ENCODE results near the gene MAK.

DNA sequence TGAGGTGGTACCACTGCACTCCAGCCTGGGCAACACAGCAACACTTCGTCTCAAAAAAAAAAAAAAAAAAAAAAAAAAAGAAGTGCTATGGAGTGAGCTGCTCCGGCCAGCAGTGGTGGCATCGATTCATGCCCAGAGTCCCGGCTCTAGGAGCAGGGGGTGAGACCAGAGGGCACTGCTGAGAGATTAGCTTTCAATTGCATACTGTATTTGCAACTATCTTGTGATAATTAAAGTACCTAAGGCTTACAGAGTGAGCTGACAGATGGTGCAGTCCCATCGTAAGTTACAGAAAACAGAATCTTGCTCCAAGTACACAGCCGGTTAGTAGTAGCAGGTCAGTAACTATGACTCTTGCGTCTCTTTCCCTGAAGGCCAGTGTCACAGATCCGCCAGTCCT, 59.3 kb downstream of the MAK start:
- TF ChIP-seq, protein P1, sequence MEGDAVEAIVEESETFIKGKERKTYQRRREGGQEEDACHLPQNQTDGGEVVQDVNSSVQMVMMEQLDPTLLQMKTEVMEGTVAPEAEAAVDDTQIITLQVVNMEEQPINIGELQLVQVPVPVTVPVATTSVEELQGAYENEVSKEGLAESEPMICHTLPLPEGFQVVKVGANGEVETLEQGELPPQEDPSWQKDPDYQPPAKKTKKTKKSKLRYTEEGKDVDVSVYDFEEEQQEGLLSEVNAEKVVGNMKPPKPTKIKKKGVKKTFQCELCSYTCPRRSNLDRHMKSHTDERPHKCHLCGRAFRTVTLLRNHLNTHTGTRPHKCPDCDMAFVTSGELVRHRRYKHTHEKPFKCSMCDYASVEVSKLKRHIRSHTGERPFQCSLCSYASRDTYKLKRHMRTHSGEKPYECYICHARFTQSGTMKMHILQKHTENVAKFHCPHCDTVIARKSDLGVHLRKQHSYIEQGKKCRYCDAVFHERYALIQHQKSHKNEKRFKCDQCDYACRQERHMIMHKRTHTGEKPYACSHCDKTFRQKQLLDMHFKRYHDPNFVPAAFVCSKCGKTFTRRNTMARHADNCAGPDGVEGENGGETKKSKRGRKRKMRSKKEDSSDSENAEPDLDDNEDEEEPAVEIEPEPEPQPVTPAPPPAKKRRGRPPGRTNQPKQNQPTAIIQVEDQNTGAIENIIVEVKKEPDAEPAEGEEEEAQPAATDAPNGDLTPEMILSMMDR (conservative IDR thresholded peaks at IDR 0.05 in 1 of 2, IDR thresholded peaks at IDR 0.05 in 1 of 2; ENCODE audit: extremely low read depth in 1 of 2, insufficient read depth in 1 of 2, low read depth in 1 of 2, low read length in 2 of 2), result no peak
- TF ChIP-seq EZH2 (IDR thresholded peaks at IDR 0.05; ENCODE audit: borderline replicate concordance, low read length), result no peak

All from mammary epithelial cell (primary cell).